H9 (cell line): ENCODE data around the gene NECAP2. TPM values are rescaled to one million over a fixed set of nuclear protein-coding genes. Genes with fewer than 3 reads are reported as not detected.

Experiments used
- DNase-seq: peaks from one replicate; pipeline ENCODE4 v3.0.0-alpha.2; 2017
- H2AFZ ChIP-seq: one replicate; pipeline ENCODE4 v1.6.1; 2013; ENCODE audit warnings: mild to moderate bottlenecking, low read length, control low read depth, moderate library complexity
- H2AK5ac ChIP-seq: 2 replicates; pipeline ENCODE4 v1.6.1; 2013; ENCODE audit warnings: low read length, control low read depth, mixed read lengths; ENCODE audit not compliant: insufficient read length
- H2BK120ac ChIP-seq: one replicate; pipeline ENCODE4 v1.6.1; 2013; ENCODE audit warnings: low read depth, mild to moderate bottlenecking, low read length, control low read depth, inconsistent platforms; ENCODE audit not compliant: poor library complexity, severe bottlenecking
- H2BK12ac ChIP-seq: 2 replicates; pipeline ENCODE4 v1.6.1; 2013; ENCODE audit warnings: low read length, control low read depth, mixed read lengths, low read depth; ENCODE audit not compliant: insufficient read length
- H2BK15ac ChIP-seq: 2 replicates; pipeline ENCODE4 v1.6.1; 2013; ENCODE audit warnings: low read depth, low read length, control low read depth
- H2BK20ac ChIP-seq: one replicate; pipeline ENCODE4 v1.6.1; 2013; ENCODE audit warnings: low read depth, mild to moderate bottlenecking, low read length, control low read depth, inconsistent platforms; ENCODE audit not compliant: poor library complexity, severe bottlenecking
- H2BK5ac ChIP-seq: 2 replicates; pipeline ENCODE4 v1.6.1; 2013; ENCODE audit warnings: low read length, control low read depth, mixed read lengths; ENCODE audit not compliant: insufficient read length
- H3K14ac ChIP-seq: 2 replicates; pipeline ENCODE4 v1.6.1; 2013; ENCODE audit warnings: low read length, control low read depth; ENCODE audit not compliant: insufficient read depth
- H3K18ac ChIP-seq: 2 replicates; pipeline ENCODE4 v1.6.1; 2013; ENCODE audit warnings: low read depth, mild to moderate bottlenecking, mixed read lengths, low read length, control low read depth; ENCODE audit not compliant: insufficient read length
- H3K23ac ChIP-seq: 2 replicates; pipeline ENCODE4 v1.6.1; 2013; ENCODE audit warnings: low read length, control low read depth, mixed read lengths, low read depth; ENCODE audit not compliant: insufficient read length
- H3K23me2 ChIP-seq: 2 replicates; pipeline ENCODE4 v1.6.1; 2013; ENCODE audit warnings: low read depth, mild to moderate bottlenecking, mixed read lengths, low read length, control low read depth; ENCODE audit not compliant: insufficient read length, poor library complexity, severe bottlenecking
- H3K27ac ChIP-seq: 2 replicates; pipeline ENCODE4 v1.5.1; 2013; ENCODE audit warnings: low read length, control low read depth, mixed read lengths, low read depth; ENCODE audit not compliant: insufficient read length
- H3K27me3 ChIP-seq: 2 replicates; pipeline ENCODE4 v1.6.1; 2013; ENCODE audit warnings: low read length, control low read depth, inconsistent platforms; ENCODE audit not compliant: insufficient read depth
- H3K4ac ChIP-seq: 2 replicates; pipeline ENCODE4 v1.6.1; 2013; ENCODE audit warnings: low read depth, mild to moderate bottlenecking, control low read depth, inconsistent platforms, low read length, moderate library complexity
- H3K4me1 ChIP-seq: 2 replicates; pipeline ENCODE4 v1.6.1; 2013; ENCODE audit warnings: low read length, control low read depth, inconsistent platforms; ENCODE audit not compliant: insufficient read depth
- H3K4me2 ChIP-seq: 2 replicates; pipeline ENCODE4 v1.6.1; 2013; ENCODE audit warnings: low read length, control low read depth, mixed read lengths; ENCODE audit not compliant: insufficient read length, insufficient read depth
- H3K56ac ChIP-seq: 2 replicates; pipeline ENCODE4 v1.6.1; 2013; ENCODE audit warnings: low read depth, mild to moderate bottlenecking, mixed read lengths, low read length, control low read depth; ENCODE audit not compliant: insufficient read length
- H3K79me1 ChIP-seq: 2 replicates; pipeline ENCODE4 v1.6.1; 2013; ENCODE audit warnings: low read depth, mild to moderate bottlenecking, moderate library complexity, low read length, control low read depth, inconsistent platforms; ENCODE audit not compliant: insufficient read depth, poor library complexity, severe bottlenecking
- H3K79me2 ChIP-seq: 2 replicates; pipeline ENCODE4 v1.6.1; 2013; ENCODE audit warnings: low read length, control low read depth, inconsistent platforms; ENCODE audit not compliant: insufficient read depth
- H3K9ac ChIP-seq: 2 replicates; pipeline ENCODE4 v1.6.1; 2013; ENCODE audit warnings: low read length, control low read depth, mixed read lengths; ENCODE audit not compliant: insufficient read length; ENCODE audit errors: extremely low read depth
- H3K9me3 ChIP-seq: one replicate; pipeline ENCODE4 v1.6.1; 2013; ENCODE audit warnings: low read depth, low read length, inconsistent platforms; ENCODE audit not compliant: control insufficient read depth
- H3T11ph ChIP-seq: one replicate; pipeline ENCODE4 v1.6.1; 2013; ENCODE audit warnings: mild to moderate bottlenecking, low read length, control low read depth, inconsistent platforms
- H4K20me1 ChIP-seq: one replicate; pipeline ENCODE4 v1.6.1; 2013; ENCODE audit not compliant: control insufficient read depth, insufficient read length, insufficient read depth
- H4K5ac ChIP-seq: 2 replicates; pipeline ENCODE4 v1.6.1; 2013; ENCODE audit warnings: low read depth, mild to moderate bottlenecking, mixed read lengths, low read length, control low read depth; ENCODE audit not compliant: insufficient read length
- H4K8ac ChIP-seq: replicated peaks from 2 replicates; pipeline ENCODE4 v1.6.1; 2013; ENCODE audit warnings: low read length, control low read depth, mixed read lengths, low read depth; ENCODE audit not compliant: insufficient read length
- H4K91ac ChIP-seq: 2 replicates; pipeline ENCODE4 v1.6.1; 2013; ENCODE audit warnings: low read depth, mild to moderate bottlenecking, moderate library complexity, mixed read lengths, low read length, control low read depth; ENCODE audit not compliant: insufficient read length
- H3K27ac Mint-ChIP-seq, 3 experiments: 2 replicates in 2 of 3; 3 replicates in 1 of 3; pipeline ENCODE4 v1.8.0; 2020 to 2021; ENCODE audit warnings: mixed read lengths in 3 of 3, mild to moderate bottlenecking in 1 of 3, moderate library complexity in 1 of 3
- H3K27me3 Mint-ChIP-seq: 2 replicates; pipeline ENCODE4 v1.8.0; 2021; ENCODE audit warnings: low read depth, mild to moderate bottlenecking, moderate library complexity, mixed read lengths
- H3K36me3 Mint-ChIP-seq, 3 experiments: 2 replicates in 2 of 3; 3 replicates in 1 of 3; pipeline ENCODE4 v1.8.0; 2020 to 2021; ENCODE audit warnings: low read depth in 3 of 3, mixed read lengths in 3 of 3; ENCODE audit not compliant: insufficient read depth in 1 of 3
- H3K4me1 Mint-ChIP-seq, 2 experiments: 2 replicates each; pipeline ENCODE4 v1.8.0; 2020; ENCODE audit warnings: mixed read lengths in 2 of 2
- H3K4me3 Mint-ChIP-seq, 2 experiments: 2 replicates in 1 of 2; 3 replicates in 1 of 2; pipeline ENCODE4 v1.8.0; 2020 to 2021; ENCODE audit warnings: mild to moderate bottlenecking in 2 of 2, mixed read lengths in 2 of 2, moderate library complexity in 1 of 2
- H3K9me3 Mint-ChIP-seq, 2 experiments: 2 replicates in 1 of 2; 3 replicates in 1 of 2; pipeline ENCODE4 v1.8.0; 2020; ENCODE audit warnings: mild to moderate bottlenecking in 2 of 2, mixed read lengths in 2 of 2, moderate library complexity in 1 of 2
- WGBS: extraction: QIAGEN DNeasy Blood & Tissue Kit; methylation state at CpG from one replicate; pipeline ENCODE4 v1.1.7; 2013; ENCODE audit warnings: missing lambda C conversion rate, low lambda C conversion rate, mixed read lengths; ENCODE audit not compliant: insufficient read length; ENCODE audit errors: extremely low coverage; 5-methylcytosine and 5-hydroxymethylcytosine counted together
- total RNA-seq: library from RNA; stranded (reverse); gene quantifications from 2 replicates; pipeline ENCODE4 v1.2.1, GENCODE V29; 2021
- TF ChIP-seq, protein P1 (sequence below): fragments of 200-600 bp; sonication (generic); conservative IDR thresholded peaks from 3 replicates; pipeline ENCODE4 v1.8.0; 2021; ENCODE audit warnings: antibody characterized with exemption, mild to moderate bottlenecking

The NECAP2 gene
- total RNA-seq, 1 experiment from 2014 or later: 33.2 TPM

DNA sequence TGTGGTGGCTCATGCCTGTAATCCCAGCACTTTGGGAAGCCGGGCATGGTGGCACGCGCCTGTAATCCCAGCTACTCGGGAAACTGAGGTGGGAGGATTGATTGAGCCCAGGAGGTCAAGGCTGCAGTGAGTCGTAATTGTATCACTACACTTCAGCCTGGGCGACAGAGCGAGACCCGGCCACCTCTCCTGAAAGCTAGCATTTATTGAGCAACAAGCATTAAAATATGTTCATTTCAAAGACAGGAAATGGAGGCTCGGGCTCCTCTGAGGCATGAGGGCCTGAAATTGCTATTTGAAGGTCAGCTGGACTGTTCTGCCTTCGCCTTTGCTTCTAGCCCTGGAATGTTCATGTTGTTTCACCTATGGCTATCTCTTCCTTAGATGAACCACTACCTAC, 37.8 kb upstream of the NECAP2 start:
- no peak overlapping the region for H3K9ac ChIP-seq
- H3K79me2 ChIP-seq: no peaks in the 10 kb centered on the region
- Mint-ChIP-seq H3K27ac (no peak overlapping the region), H3K4me1 (peaks cover 2 to 4% of the 10 kb centered on the region in 2 experiments; a peak in 3 of 4 replicates), H3K9me3 (no peaks in the 10 kb centered on the region), H3K36me3 (peaks cover 0 to 14% (median 0%) of the 10 kb centered on the region in 3 experiments; a peak in 2 of 7 replicates), H3K27me3 (peaks cover 2% of the 10 kb centered on the region; the same call in 1 of the 2 replicates), H3K4me3 (no peak overlapping the region)
- no peak overlapping the region for H2BK15ac ChIP-seq
- no peak overlapping the region for H4K91ac ChIP-seq
- no peak overlapping the region for H3K56ac ChIP-seq
- H2BK5ac ChIP-seq: no peak overlapping the region
- H3K27me3 ChIP-seq: no peaks in the 10 kb centered on the region
- H4K20me1 ChIP-seq: no peaks in the 10 kb centered on the region
- H3T11ph ChIP-seq: no peak overlapping the region
- H3K4ac ChIP-seq: no peak overlapping the region
- no peaks in the 10 kb centered on the region for H3K4me1 ChIP-seq
- H3K4me2 ChIP-seq: no peak overlapping the region
- H4K5ac ChIP-seq: no peak overlapping the region
- no peak overlapping the region for H2BK120ac ChIP-seq
- H2BK20ac ChIP-seq: no peak overlapping the region
- H3K18ac ChIP-seq: no peak overlapping the region
- H3K9me3 ChIP-seq: no peaks in the 10 kb centered on the region
- H4K8ac ChIP-seq: no peak overlapping the region
- no peak overlapping the region for H2AK5ac ChIP-seq
- no CpG with 5 or more reads among the region's 10 CpGs for WGBS
- TF ChIP-seq, protein P1, sequence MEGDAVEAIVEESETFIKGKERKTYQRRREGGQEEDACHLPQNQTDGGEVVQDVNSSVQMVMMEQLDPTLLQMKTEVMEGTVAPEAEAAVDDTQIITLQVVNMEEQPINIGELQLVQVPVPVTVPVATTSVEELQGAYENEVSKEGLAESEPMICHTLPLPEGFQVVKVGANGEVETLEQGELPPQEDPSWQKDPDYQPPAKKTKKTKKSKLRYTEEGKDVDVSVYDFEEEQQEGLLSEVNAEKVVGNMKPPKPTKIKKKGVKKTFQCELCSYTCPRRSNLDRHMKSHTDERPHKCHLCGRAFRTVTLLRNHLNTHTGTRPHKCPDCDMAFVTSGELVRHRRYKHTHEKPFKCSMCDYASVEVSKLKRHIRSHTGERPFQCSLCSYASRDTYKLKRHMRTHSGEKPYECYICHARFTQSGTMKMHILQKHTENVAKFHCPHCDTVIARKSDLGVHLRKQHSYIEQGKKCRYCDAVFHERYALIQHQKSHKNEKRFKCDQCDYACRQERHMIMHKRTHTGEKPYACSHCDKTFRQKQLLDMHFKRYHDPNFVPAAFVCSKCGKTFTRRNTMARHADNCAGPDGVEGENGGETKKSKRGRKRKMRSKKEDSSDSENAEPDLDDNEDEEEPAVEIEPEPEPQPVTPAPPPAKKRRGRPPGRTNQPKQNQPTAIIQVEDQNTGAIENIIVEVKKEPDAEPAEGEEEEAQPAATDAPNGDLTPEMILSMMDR: no peak
- no peak overlapping the region for H2AFZ ChIP-seq
- no peak overlapping the region for H2BK12ac ChIP-seq
- H3K23me2 ChIP-seq: no peaks in the 10 kb centered on the region
- no peak for DNase-seq
- no peak overlapping the region for H3K23ac ChIP-seq
- H3K14ac ChIP-seq: no peak overlapping the region
- H3K27ac ChIP-seq: no peak overlapping the region
- no peaks in the 10 kb centered on the region for H3K79me1 ChIP-seq
